Left renal cortex interstitium (tissue), 4 donors: Measurements from ENCODE around the gene LYSMD3. TPM values are rescaled to one million over a fixed set of nuclear protein-coding genes. Genes with fewer than 3 reads are reported as not detected.

Experiments
- DNase-seq, 4 donors: peaks; one replicate each; pipeline ENCODE4 v3.0.0-alpha.2; 2013; ENCODE audit warnings: low read depth in 4 of 4, low spot score in 2 of 4, missing footprints in 1 of 4
- polyA plus RNA-seq, 4 donors: library from polyadenylated mRNA; unstranded; fragments of 120-200 nt; gene quantifications; one replicate each; pipeline ENCODE4 v1.2.1, GENCODE V29; 2013; ENCODE audit not compliant: insufficient read length in 4 of 4

LYSMD3 gene
- polyA plus RNA-seq, 4 donors, result 24.4 to 31.7 (median 28.1) TPM

- DNase-seq, result no peak
These were observed 18.7 kb upstream of the LYSMD3 start for GRCh38 chr5:90548069-90548593.

GRCh38 chr5:90547072-90547536 lies 17.7 kb upstream of the LYSMD3 start:
- no peak for DNase-seq

- no peak for DNase-seq
These were observed 16.9 kb upstream of the LYSMD3 start for GRCh38 chr5:90546216-90546837.

GRCh38 chr5:90545511-90545910 lies 16.1 kb upstream of the LYSMD3 start:
- DNase-seq, result no peak

- DNase-seq, result no peak
These were observed 13.6 kb upstream of the LYSMD3 start for GRCh38 chr5:90542827-90543519.

GRCh38 chr5:90534922-90535321 lies 5.5 kb upstream of the LYSMD3 start:
- no peak for DNase-seq

- DNase-seq, result no peak
These were observed 4.4 kb upstream of the LYSMD3 start for GRCh38 chr5:90533794-90534193.

- DNase-seq, result no peak
These were observed 1.5 kb upstream of the LYSMD3 start for GRCh38 chr5:90530736-90531487.

- DNase-seq, result peak; percentile 64 to 90 (median 72)
These were observed 724 bp upstream of the LYSMD3 start for GRCh38 chr5:90529939-90530677.

GRCh38 chr5:90528601-90529193 lies 687 bp downstream of the LYSMD3 start:
- peak in 3 of 4 donors; percentile 15 to 62 (median 34) for DNase-seq

- DNase-seq, result no peak
These were observed 10.3 kb downstream of the LYSMD3 start for GRCh38 chr5:90519081-90519480.

- DNase-seq, result no peak
These were observed 10.7 kb downstream of the LYSMD3 start for GRCh38 chr5:90518661-90519060.

- DNase-seq, result no peak
These were observed 14.9 kb downstream of the LYSMD3 start for GRCh38 chr5:90514520-90514919.

GRCh38 chr5:90510438-90510837 lies 18.9 kb downstream of the LYSMD3 start:
- no peak for DNase-seq

- no peak for DNase-seq
These were observed 23.2 kb downstream of the LYSMD3 start for GRCh38 chr5:90506221-90506620.

GRCh38 chr5:90504743-90505142 lies 24.6 kb downstream of the LYSMD3 start:
- DNase-seq, result no peak

- no peak for DNase-seq
These were observed 25.8 kb downstream of the LYSMD3 start for GRCh38 chr5:90503596-90503995.

- no peak for DNase-seq
These were observed 34.2 kb downstream of the LYSMD3 start for GRCh38 chr5:90495146-90495545.

- DNase-seq, result no peak
These were observed 35.3 kb downstream of the LYSMD3 start for GRCh38 chr5:90494043-90494442.

- DNase-seq, result no peak
These were observed 40.6 kb downstream of the LYSMD3 start for GRCh38 chr5:90488791-90489190.
